ENCODE results near the gene CHCHD6.

Gene CHCHD6

GRCh38 chr3:127000761-127001160, 296.7 kb downstream of the CHCHD6 start:
- DNase-seq: no peak

DNA sequence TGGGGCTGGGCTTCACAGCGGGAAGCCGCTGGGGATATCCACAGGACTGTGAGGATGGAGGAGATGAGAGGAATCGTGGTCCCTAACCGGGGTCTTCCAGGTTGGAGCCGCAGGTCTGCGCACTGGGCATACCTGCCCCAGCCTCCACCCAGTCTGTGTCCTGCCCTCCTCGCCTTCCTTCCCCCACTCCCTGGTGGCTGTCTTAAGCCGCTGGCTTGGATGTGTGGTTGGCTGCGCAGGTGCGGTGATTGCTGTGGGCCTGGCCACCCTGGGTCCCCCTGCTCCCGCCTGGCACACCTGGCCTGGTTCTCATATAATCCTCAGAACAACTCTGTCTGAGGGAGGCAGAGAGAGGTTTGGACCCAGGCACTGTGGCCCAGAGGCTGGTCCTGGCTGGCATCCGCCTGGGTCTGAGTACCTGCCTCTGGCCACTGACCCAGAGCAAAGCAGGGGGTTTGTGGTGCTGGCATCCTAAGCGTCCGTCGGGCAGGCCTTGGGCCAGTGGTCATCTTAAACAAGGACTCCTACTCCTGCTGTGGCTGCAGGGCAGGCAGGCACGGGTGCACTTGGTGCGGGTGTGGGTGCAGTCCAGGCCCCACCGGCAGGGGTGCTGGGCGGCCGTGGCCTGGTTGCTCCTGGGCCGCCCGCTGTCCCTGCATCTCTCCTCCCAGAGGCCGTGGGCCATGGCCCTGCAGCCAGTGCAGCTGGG, 297.6 kb downstream of the CHCHD6 start:
- no peak for DNase-seq

DNA sequence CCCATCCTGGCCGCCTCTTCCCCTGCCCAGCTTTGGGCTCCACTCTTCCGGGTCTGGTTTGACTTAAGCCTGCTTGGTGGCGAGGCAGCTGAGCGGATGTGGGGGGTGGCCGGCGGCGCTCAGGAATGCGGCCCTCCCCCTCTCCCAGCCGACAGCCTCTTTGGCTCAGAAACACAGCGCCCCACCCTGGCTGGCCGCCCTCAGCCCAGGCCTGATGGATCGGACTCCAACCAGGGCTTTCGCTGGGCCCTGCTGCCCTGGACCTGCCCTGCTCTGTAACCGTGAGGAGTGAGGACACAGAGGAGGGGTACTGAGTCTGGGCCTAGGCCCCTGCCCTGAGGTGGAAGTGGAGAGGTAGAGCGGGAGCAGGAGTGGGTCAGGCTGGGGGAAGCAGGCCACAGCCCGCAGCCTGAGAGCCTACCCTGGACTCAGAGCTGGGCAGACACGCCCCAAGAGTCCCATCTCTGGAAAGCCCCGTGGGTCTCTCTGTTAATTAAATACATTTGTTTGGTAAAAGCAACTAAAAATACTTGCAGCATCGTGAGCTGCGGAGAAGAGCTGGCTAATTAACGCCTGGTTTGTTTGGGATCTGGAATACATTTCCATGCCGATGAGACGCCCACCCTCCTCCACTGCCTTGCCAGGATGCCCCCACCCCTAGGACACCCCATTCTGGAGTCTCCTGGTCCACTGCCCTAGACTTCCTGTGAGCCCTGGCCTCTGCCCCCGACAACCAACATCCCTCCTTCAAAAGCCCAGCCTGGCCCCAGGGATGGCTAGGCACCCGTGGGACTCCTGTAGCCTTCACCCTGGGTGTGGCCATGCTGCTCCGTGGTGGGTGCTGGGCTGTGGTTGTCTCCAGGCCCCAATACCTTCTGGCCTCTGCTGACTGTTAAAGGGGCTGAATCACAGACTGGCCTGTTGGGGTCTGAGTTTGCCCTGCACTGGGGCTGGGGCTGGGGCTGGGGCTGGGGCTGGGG, 298.4 kb downstream of the CHCHD6 start:
- no peak for DNase-seq

GRCh38 chr3:127003175-127003555, 299.1 kb downstream of the CHCHD6 start:
- DNase-seq: no peak

DNA sequence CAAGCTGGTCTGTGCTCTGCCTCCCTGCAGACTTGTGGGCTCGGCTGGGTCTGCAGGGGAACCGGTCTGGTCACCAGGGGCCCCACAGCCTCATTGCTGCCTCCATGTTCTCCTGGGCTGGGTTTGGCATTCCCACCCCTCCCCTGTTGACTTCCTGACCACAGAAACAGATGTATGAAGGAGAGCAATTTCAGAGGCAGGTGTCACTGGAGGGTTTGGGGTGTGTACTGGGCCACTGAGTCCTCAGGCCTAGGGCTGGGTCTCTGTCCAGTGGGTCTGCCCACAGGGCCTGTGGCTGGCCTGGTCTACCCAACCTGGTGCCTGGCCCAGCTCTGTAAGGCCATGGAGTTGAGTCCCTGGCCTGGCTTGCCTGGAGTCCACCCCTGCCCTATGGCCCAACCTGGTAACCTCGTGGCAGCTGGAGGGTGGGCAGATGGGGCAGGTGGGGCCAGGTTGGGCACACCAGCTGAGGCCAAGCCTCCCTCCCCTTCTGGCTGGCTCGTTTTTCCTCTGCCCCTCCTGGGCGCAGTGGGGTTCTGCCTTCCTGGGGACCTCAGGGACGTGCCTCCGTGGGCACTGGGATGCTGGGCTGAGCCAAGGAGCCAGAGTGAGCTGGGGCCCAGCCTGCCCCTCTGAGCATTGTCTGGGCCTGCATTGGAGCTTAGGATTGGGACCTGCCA, 299.7 kb downstream of the CHCHD6 start:
- DNase-seq: no peak

GRCh38 chr3:127004641-127005397, 300.8 kb downstream of the CHCHD6 start:
- no peak for DNase-seq

DNA sequence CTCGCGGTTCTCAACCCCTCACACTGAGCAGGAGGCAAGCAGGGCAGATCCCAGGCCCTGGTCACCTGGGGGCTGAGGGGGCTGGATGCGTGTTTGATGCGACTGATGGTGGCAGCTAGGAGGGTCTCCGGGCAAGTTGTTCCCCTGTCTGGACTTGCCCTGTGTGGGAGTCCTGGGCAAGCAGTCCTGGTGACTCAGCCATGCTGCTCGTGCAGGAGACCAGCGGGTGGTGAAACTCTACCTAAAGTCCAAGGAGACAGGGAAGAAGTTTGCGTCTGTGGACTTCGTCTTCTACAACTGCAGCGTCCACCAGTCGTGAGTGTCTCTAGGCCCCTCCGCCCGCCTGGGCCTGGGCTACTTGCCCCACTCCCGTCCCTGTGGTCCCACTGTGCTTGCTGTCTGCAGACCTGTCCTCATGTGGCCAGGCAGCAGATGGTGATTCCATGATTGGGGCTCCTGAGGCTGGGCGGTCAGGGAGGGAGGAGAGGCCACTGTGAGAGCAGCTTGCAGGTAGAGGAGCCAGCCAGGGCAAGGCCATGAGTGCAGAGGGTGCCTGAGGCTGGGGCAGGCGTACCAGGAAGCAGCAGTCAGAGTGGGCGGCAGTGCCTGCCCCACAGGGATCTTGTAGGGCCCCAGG, 301.9 kb downstream of the CHCHD6 start:
- DNase-seq: no peak

DNA sequence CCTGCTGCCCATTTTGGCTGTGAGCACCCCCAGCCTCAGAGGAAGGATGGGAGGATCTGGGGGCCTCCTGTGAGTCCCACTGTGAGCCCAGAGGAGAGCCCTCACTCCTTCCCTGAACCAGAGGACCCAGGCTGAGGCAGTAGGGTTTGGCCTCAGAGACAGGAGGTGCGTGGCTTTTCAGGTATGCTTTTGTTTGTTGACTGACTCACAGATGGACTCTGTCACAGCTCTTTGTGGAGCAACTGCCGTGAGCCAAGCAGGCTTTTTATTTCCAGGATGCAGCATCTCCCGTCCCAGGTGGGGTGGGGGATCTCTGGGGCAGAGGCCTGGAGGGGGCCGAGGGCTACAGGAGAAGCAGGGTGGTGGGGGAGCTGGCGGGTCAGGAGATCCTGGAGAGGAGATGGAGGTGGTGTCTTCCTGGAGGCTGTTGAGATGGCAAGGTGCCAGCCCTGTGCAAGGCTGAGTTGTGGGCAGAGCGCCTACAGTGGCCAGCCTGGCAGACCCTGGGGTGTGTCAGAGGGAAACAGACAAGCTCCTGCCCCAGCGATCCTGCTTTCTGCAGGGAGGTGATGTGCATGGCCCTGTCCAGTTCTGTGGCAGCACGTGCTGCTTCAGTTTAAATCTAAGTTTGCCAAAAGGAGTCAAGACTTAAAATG, 302.9 kb downstream of the CHCHD6 start:
- DNase-seq: no peak

GRCh38 chr3:127008236-127008635, 304.2 kb downstream of the CHCHD6 start:
- no peak for DNase-seq

GRCh38 chr3:127009531-127009930, 305.5 kb downstream of the CHCHD6 start:
- DNase-seq: no peak

All from SW 1271 (cell line).